GM04503 (cell line): Measurements from ENCODE around the gene DYRK3.

Source experiments
- DNase-seq: peaks from one replicate; pipeline ENCODE4 v3.0.0-alpha.2; 2012; ENCODE audit warnings: low read depth

The DYRK3 gene

DNA sequence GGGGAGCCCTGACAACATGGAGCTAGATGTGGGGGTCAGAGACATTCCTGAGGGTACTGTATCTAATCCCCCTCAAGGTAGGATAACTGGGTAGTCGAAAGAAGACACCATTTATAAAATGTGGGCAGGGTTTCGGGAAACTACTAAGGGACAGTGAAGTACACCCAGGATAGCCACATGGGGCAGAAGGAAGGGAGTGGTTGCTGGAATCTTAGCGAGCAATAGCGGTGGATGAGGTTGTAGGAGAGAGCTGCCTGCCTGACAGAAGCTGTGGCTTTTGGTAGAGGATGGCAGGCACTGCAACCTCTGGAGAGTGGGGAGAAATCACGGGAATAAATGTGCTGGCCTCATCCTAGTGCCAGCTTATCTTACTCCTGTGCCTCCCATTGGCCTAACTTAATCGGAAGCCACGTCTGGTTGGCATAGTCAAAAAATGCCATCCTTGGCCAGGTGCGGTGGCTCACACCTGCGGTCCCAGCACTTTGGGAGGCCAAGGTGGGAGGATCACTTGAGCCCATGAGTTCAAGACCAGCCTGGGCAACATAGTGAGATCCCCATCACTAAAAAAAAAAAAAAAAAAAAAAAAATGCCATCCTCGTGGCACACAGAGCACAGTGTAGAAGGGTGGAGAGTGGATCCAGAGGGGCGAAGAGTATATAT lies 26.0 kb downstream of the DYRK3 start:
- no peak for DNase-seq

DNA sequence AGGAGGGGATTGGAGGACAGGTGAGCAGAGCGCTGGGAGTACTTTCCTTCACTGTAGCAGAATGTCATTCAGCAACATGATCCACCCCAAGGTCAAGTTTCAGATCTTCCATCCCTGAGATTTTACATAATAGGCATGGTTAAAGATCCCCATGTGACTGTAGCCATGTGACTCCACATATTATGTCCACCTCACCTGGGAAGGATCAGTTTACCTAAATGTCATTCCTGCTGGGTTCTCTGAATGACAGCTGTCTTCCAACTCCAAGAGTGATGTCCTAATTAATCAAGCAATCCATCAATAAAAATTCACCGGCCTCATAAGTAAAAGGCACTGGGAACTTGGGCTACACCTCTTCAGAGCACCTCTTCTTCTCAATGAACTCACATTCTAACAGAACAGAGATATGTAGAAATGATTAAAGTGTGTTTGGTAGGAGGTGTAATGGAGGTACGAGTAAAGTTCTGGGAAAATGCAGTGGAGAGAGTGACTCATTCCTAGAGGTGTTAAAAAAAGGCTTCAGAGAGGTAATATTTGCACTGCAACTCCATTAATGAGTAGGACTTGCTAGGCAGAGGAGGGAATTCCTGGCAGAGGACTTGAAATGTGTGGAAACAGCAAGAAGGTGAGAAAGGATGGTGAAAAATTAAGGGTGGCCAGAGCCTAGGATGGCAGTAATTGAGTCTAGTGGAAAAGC lies 27.2 kb downstream of the DYRK3 start:
- DNase-seq = no peak

DNA sequence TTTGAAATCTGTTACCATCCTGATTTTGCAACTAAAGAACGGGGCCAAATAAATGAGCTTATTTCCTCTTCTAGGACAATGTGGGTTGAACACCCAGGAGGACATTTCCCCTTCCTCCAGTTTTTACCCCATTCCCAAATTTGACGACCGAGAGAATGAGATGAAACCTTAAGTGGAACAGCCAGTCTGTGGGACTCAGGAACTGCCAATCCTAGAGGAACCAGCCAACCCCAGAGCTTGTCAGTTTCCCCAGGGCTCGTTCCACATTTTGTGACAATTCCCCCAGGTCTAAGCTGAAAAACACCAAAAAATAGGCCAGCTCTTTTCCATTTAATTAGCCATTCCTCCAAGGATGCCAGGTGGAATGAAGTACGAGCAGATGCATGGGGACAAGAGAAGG lies 28.0 kb downstream of the DYRK3 start:
- no peak for DNase-seq

DNA sequence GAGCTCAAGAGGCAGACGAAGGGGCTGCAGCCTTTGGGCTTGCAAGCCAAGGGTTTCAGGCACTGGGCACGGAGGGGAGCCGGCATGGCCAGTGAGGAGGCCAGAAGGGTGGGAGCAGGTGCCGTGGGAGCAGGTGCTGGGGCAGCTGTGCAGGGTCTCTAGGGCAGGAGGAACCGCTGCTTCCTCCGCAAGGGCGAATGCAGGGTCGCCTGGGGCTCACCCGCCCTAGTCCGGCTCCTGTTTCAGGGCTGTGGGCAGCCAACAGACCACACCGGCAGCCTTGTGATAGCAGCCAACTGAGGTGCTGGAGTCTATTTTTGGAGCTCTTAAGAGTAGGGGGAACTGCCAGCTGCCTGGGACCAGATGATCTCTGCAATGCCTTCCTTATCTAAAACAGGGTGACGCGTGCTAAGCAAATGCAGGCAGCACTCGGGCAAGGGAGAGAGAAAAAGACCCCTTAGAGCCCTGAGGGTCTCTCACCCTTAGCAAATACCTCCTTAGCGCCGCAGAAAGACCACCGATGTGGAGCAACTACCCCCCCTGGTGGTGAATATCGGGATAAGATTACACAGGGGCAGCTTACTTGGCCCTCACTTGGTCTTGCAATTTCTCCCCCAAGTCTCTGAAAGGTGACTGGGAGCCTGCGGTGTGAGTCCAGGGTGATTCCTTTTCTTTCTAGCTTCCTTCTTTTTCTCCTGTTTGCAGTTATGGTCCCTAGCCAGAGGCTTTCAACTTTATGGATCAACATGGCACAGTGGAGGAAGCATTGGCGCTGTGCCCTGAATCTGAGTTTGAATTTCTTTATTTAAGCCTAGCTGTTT lies 28.7 kb downstream of the DYRK3 start:
- no peak for DNase-seq

- DNase-seq = no peak
Observed at GRCh38 chr1:206664740-206665139, 29.4 kb downstream of the DYRK3 start.

DNA sequence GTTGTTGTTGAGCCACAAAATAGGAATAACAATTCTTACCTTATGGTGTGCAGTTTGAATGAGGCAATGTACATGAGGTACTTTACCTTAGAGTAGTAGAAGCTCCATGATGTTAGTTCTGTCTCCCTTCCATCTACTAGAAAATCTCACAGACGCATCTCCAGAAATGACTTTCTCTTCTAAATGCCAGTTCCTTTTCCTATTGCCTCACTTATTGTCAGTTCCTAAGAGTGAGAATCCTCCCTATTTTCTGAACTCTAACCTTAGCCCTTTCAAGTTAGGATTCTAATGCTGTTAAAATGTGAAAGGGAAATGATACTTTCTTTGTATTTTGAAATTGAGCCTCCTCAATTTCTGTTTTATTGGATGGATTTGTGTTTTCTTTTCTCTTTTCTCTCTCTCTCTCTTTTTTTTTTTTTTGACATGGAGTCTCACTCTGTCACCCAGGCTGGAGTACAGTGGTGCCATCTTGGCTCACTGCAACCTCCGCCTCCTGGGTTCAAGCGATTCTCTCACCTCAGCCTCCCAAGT lies 30.8 kb downstream of the DYRK3 start:
- DNase-seq = no peak

DNA sequence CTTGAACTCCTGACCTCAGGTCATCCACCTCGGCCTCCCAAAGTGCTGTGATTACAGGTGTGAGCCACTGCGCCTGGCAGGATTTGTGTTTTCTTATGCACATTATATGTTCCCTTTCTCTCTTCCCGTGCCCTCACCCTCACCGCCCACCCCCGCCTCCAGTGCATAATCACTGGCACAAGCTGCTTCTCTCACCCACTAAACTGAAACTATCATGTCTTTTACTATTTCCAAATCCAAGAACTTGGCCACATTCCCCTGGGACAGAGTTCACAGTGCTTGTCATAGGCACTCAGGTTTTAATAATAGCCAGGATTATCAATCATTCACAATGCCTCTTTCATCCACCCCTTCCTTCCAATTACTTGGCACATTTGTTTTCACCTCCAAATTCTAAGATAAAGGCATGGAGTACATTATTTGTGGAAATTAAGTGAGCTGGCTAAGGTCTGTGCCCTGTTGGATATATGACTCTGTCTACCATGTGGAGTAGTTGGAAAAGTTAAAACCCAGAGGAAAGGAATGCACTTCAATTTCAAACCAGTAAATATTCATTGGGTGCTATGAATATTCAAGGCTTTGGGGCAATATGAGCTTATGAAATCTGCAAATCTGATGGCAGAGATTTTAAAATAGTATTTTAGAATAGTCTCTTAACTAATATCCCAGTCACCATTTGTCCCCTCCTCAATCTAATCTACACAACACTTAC lies 31.8 kb downstream of the DYRK3 start:
- no peak for DNase-seq

- DNase-seq = no peak
Observed at GRCh38 chr1:206668351-206668750, 33.0 kb downstream of the DYRK3 start.

- DNase-seq = no peak
Observed at GRCh38 chr1:206668874-206669410, 33.6 kb downstream of the DYRK3 start.

DNA sequence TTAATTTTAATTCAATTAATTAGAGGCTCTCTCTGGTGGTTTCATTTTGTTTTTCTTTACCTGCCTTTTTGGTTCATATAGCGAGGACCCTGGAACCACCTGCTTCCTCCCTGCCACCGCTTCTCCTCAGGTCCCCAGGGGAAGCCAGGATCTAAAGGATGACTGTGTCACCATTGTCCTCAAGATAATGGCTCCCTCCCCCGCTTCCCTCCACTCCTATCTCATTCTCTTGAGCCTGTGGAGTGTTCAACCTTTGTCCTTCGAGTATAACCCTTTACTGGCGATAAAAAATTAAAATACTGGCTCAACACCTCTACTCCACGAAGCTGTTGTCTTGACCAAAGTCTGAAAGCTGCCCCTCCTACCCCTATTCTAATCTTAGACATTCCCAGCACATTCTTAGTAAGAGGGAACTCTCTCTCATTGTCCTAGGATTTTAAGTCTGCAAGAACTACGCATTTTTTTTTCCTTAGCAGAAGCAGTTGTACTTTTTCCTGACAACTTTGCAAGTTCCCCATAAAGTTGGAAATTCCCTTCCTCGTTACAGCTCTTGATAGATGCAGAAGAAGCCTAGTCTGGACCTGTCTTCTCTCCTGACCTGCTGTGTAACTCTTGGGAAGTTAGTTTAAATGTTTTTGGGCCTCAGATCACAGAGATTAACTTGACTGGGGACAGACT lies 36.8 kb downstream of the DYRK3 start:
- no peak for DNase-seq

GRCh38 chr1:206672844-206673758 lies 37.8 kb downstream of the DYRK3 start:
- no peak for DNase-seq

DNA sequence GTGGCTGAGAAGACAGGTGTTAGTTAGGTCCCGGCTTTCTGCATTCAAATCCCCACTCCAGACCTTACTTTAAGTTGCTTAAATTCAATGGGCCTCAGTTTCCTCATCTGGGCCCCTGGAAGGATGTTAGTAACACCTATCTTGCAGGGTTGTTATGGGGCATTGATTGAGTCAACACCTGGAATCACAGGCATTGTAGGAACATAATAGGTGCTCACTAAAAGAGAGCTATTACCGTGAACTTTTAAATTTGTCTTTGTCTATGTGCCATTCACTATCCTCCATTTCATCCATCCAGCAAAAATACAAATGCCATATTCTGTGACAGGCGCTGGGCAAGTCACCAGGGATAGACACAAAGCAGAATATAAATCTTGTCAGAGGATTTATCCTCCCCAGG lies 38.9 kb downstream of the DYRK3 start:
- no peak for DNase-seq

GRCh38 chr1:206674745-206675175 lies 39.4 kb downstream of the DYRK3 start:
- DNase-seq = peak; percentile 97

- no peak for DNase-seq
Observed at GRCh38 chr1:206676499-206676898, 41.2 kb downstream of the DYRK3 start.

GRCh38 chr1:206678490-206678889 lies 43.2 kb downstream of the DYRK3 start:
- no peak for DNase-seq

GRCh38 chr1:206679738-206680211 lies 44.4 kb downstream of the DYRK3 start:
- DNase-seq = no peak

- no peak for DNase-seq
Observed at GRCh38 chr1:206680279-206680678, 44.9 kb downstream of the DYRK3 start.

- no peak for DNase-seq
Observed at GRCh38 chr1:206681359-206681758, 46.0 kb downstream of the DYRK3 start.

DNA sequence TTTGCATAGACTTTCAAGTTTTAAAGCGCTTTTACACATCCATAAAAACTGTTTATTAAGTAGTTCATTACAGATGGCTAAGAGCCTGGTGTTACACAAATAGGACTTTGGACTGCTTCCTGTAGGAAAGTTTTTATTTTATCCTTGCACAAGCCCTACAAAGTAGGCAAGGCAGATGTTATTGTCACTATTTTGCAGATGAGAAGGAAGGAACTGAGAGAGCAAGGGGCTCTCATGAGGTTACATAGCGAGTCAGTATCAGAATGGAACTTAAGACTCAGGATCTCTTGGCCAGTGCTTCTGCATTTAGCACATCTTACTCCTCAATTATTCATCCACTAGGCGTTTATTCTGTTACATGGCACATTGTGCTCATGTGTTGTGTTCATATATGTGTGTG lies 46.8 kb downstream of the DYRK3 start:
- DNase-seq = no peak

GRCh38 chr1:206683313-206683712 lies 48.0 kb downstream of the DYRK3 start:
- no peak for DNase-seq
